Keratinocyte (primary cell): ENCODE measurements around the gene NOP9. TPM values are rescaled to one million over a fixed set of nuclear protein-coding genes. Genes with fewer than 3 reads are reported as not detected.

Experiments used
- DNase-seq: peaks from one replicate; pipeline ENCODE4 v3.0.0-alpha.2; 2011; ENCODE audit warnings: low read depth, missing footprints, low spot score
- FAIRE-seq: peaks from 2 replicates; lab custom pipeline; 2011; peaks lifted over from hg19 to GRCh38; lab: Jason Lieb, UNC
- H2AFZ ChIP-seq: 2 replicates; pipeline ENCODE4 v1.6.0; 2012; ENCODE audit warnings: low read length, control low read depth, inconsistent platforms; ENCODE audit not compliant: control insufficient read depth
- H3K27ac ChIP-seq: 2 replicates; pipeline ENCODE4 v1.5.1; 2011; ENCODE audit warnings: low read length; ENCODE audit not compliant: control insufficient read depth, insufficient read depth
- H3K27me3 ChIP-seq: 3 replicates; pipeline ENCODE4 v1.6.0; 2011; ENCODE audit warnings: low read length; ENCODE audit not compliant: control insufficient read depth, insufficient read depth; ENCODE audit errors: extremely low read depth
- H3K36me3 ChIP-seq, 2 experiments: 2 replicates in 1 of 2; 3 replicates in 1 of 2; pipeline ENCODE4 v1.5.1; 2011; ENCODE audit warnings: low read length in 2 of 2, mild to moderate bottlenecking in 1 of 2; ENCODE audit not compliant: control insufficient read depth in 2 of 2, insufficient read depth in 2 of 2; ENCODE audit errors: extremely low read depth in 1 of 2
- H3K4me1 ChIP-seq: 3 replicates; pipeline ENCODE4 v1.5.1; 2011; ENCODE audit warnings: low read length; ENCODE audit not compliant: control insufficient read depth, insufficient read depth; ENCODE audit errors: extremely low read depth
- H3K4me2 ChIP-seq: 3 replicates; pipeline ENCODE4 v1.6.0; 2011; ENCODE audit warnings: low read depth, low read length; ENCODE audit not compliant: control insufficient read depth, insufficient read depth; ENCODE audit errors: extremely low read depth
- H3K4me3 ChIP-seq, 3 experiments: fragments of 200-600 bp in 1 of 3; sonication (generic) in 1 of 3; 2 replicates in 2 of 3; 3 replicates in 1 of 3; pipeline ENCODE4 v1.5.1; 2011 to 2016; ENCODE audit warnings: low read length in 3 of 3, mild to moderate bottlenecking in 3 of 3, control low read depth in 2 of 3, inconsistent platforms in 1 of 3, low read depth in 1 of 3, mixed read lengths in 1 of 3, mixed run types in 1 of 3, moderate library complexity in 1 of 3; ENCODE audit not compliant: control insufficient read depth in 2 of 3, insufficient read depth in 2 of 3; ENCODE audit errors: extremely low read depth in 1 of 3
- H3K79me2 ChIP-seq: 2 replicates; pipeline ENCODE4 v1.6.0; 2012; ENCODE audit warnings: low read length; ENCODE audit not compliant: control insufficient read depth, insufficient read depth
- H3K9ac ChIP-seq: 3 replicates; pipeline ENCODE4 v1.6.0; 2011; ENCODE audit warnings: low read length; ENCODE audit not compliant: control insufficient read depth, insufficient read depth; ENCODE audit errors: extremely low read depth
- H3K9me1 ChIP-seq: 3 replicates; pipeline ENCODE4 v1.6.0; 2011; ENCODE audit warnings: low read length; ENCODE audit not compliant: control insufficient read depth, insufficient read depth; ENCODE audit errors: extremely low read depth
- H3K9me3 ChIP-seq: 2 replicates; pipeline ENCODE4 v1.5.1; 2012; ENCODE audit warnings: low read depth, low read length; ENCODE audit not compliant: control insufficient read depth
- H4K20me1 ChIP-seq: 3 replicates; pipeline ENCODE4 v1.6.0; 2011; ENCODE audit warnings: low read length; ENCODE audit not compliant: control insufficient read depth, insufficient read depth; ENCODE audit errors: extremely low read depth
- CTCF ChIP-seq, 3 experiments: IDR thresholded peaks in 1 of 3; conservative IDR thresholded peaks in 1 of 3; optimal IDR thresholded peaks in 1 of 3; 2 replicates in 2 of 3; 3 replicates in 1 of 3; pipeline versions ENCODE3 to v1.5.1; 2011; ENCODE audit warnings: low read length in 3 of 3, mild to moderate bottlenecking in 3 of 3, moderate library complexity in 2 of 3, control low read depth in 1 of 3, inconsistent platforms in 1 of 3; ENCODE audit not compliant: insufficient read depth in 2 of 3; ENCODE audit errors: extremely low read depth in 1 of 3
- EZH2 ChIP-seq: IDR thresholded peaks from one replicate; pipeline ENCODE4 v1.6.1; 2012; ENCODE audit warnings: inconsistent platforms, mild to moderate bottlenecking, low read length, moderate library complexity
- dilution Hi-C: fragments of 300-500 bp; cut with MboI; formaldehyde crosslinking; loops from one replicate; pipeline ENCODE4 v1.7.0; 2020; ENCODE audit warnings: low sequenced_read_pairs; ENCODE audit not compliant: extremely low pct_ligation_motif_present
- polyA plus RNA-seq, 5 experiments: library from polyadenylated mRNA; depleted of rRNA in 3 of 5; stranded (reverse) in 3 of 5; stranded (forward) in 1 of 5; unstranded in 1 of 5; fragments of >200 nt; gene quantifications; 1 replicate in 1 of 5; 2 replicates in 3 of 5; 3 replicates in 1 of 5; pipeline versions ENCODE4 v1.2.1 to v1.2.3, GENCODE V29; 2011 to 2012; ENCODE audit warnings: missing spikeins in 2 of 5, low read depth in 1 of 5, low replicate concordance in 1 of 5

Gene NOP9
- polyA plus RNA-seq, 1 donor (not counting 4 experiments of a cell fraction or from before 2014, with no cell fraction given) = 19.9 TPM

- DNase-seq (no peak), FAIRE-seq (no peak)
- H3K9me1 ChIP-seq = no peaks in the 10 kb centered on the region
- H3K4me1 ChIP-seq = peaks cover 33% of the 10 kb centered on the region
- H2AFZ ChIP-seq = no peak overlapping the region
- TF ChIP-seq CTCF (optimal IDR thresholded peaks at IDR 0.05 in 1 of 3, IDR thresholded peaks at IDR 0.05 in 1 of 3, conservative IDR thresholded peaks at IDR 0.05 in 1 of 3; ENCODE audit: extremely low read depth in 1 of 3, insufficient read depth in 2 of 3, low read length in 3 of 3) = no peak
- no peak for TF ChIP-seq EZH2
- H4K20me1 ChIP-seq = no peaks in the 10 kb centered on the region
- H3K27ac ChIP-seq = no peak overlapping the region
- H3K9ac ChIP-seq = no peak overlapping the region
- dilution Hi-C loops = no loop called here
- no peak overlapping the region for H3K4me3 ChIP-seq
- H3K36me3 ChIP-seq = peaks cover 3 to 11% of the 10 kb centered on the region in 2 experiments
- H3K79me2 ChIP-seq = no peaks in the 10 kb centered on the region
- no peaks in the 10 kb centered on the region for H3K27me3 ChIP-seq
- no peak overlapping the region for H3K4me2 ChIP-seq
- H3K9me3 ChIP-seq = no peaks in the 10 kb centered on the region
These were observed 39.4 kb upstream of the NOP9 start for GRCh38 chr14:24260026-24260779.

- Histone ChIP-seq H3K4me3 (no peak overlapping the region), H3K79me2 (no peaks in the 10 kb centered on the region), H3K4me1 (peaks cover 33% of the 10 kb centered on the region), H3K9me3 (no peaks in the 10 kb centered on the region), H3K27ac (no peak overlapping the region), H3K9ac (no peak overlapping the region), H2AFZ (no peak overlapping the region), H3K27me3 (no peaks in the 10 kb centered on the region), H3K9me1 (no peaks in the 10 kb centered on the region), H3K36me3 (peaks cover 6 to 10% of the 10 kb centered on the region in 2 experiments), H4K20me1 (no peaks in the 10 kb centered on the region), H3K4me2 (no peak overlapping the region)
- DNase-seq = no peak
- dilution Hi-C loops = no loop called here
- TF ChIP-seq EZH2 (no peak), CTCF (optimal IDR thresholded peaks at IDR 0.05 in 1 of 3, IDR thresholded peaks at IDR 0.05 in 1 of 3, conservative IDR thresholded peaks at IDR 0.05 in 1 of 3; ENCODE audit: extremely low read depth in 1 of 3, insufficient read depth in 2 of 3, low read length in 3 of 3) (no peak)
- FAIRE-seq = no peak
These were observed 38.9 kb upstream of the NOP9 start for GRCh38 chr14:24260780-24261157.
